GM12865 (cell line): Measurements from ENCODE around the gene PDAP1.
"Not testable (repeated sequence)": the region's sequence is repeated elsewhere in the genome, so short reads cannot be mapped to it uniquely, and the experiment has no call there.

ENCODE experiments used
- DNase-seq: peaks from one replicate; pipeline ENCODE4 v3.0.0; 2010; ENCODE audit warnings: low read depth
- H3K4me3 ChIP-seq: 2 replicates; pipeline ENCODE4 v1.5.1; 2011; ENCODE audit warnings: mild to moderate bottlenecking, low read depth, low read length, control low read depth
- CTCF ChIP-seq: IDR thresholded peaks from 2 replicates; pipeline ENCODE4 v1.5.1; 2011; ENCODE audit warnings: low read length, control low read depth, low read depth, inconsistent platforms; ENCODE audit not compliant: insufficient read depth; ENCODE audit errors: missing control alignments

PDAP1 gene

GRCh38 chr7:99362801-99363200 lies 45.6 kb downstream of the PDAP1 start:
- TF ChIP-seq CTCF: no peak
- no peak for DNase-seq
- H3K4me3 ChIP-seq: no peak overlapping the region

- no peak for TF ChIP-seq CTCF
- DNase-seq: no peak
- H3K4me3 ChIP-seq: no peak overlapping the region
These were observed 48.8 kb downstream of the PDAP1 start for GRCh38 chr7:99359465-99360154.

GRCh38 chr7:99358521-99358920 lies 49.9 kb downstream of the PDAP1 start:
- not testable (repeated sequence) for DNase-seq, H3K4me3 ChIP-seq

GRCh38 chr7:99357701-99358490 lies 50.5 kb downstream of the PDAP1 start:
- H3K4me3 ChIP-seq: no peak overlapping the region
- TF ChIP-seq CTCF: no peak
- no peak for DNase-seq

GRCh38 chr7:99355098-99355497 lies 53.3 kb downstream of the PDAP1 start:
- DNase-seq: no peak
- H3K4me3 ChIP-seq: no peak overlapping the region
- TF ChIP-seq CTCF: no peak

GRCh38 chr7:99352247-99352646 lies 56.1 kb downstream of the PDAP1 start:
- no peak for DNase-seq
- no peak for TF ChIP-seq CTCF
- H3K4me3 ChIP-seq: no peak overlapping the region

GRCh38 chr7:99350641-99351040 lies 57.8 kb downstream of the PDAP1 start:
- H3K4me3 ChIP-seq, DNase-seq: not testable (repeated sequence)
